MCF 10A (cell line): Measurements from ENCODE around the gene SPARC. TPM values are rescaled to one million over a fixed set of nuclear protein-coding genes. Genes with fewer than 3 reads are reported as not detected.

Source experiments
- BruUV-seq: library from RNA; stranded (reverse); fragments of 400-500 nt; replicated peaks from 2 replicates; lab custom pipeline; 2021; lab: Mats Ljungman, UMichigan
- CTCF ChIA-PET: fragments of 300-600 bp; sonication (Branson Sonifier 250); formaldehyde crosslinking; extraction: SDS; loops from one replicate; lab custom pipeline; 2021; ENCODE audit warnings: antibody characterized with exemption, inconsistent platforms; lab: Yijun Ruan, JAX
- POLR2A ChIA-PET: fragments of 300-600, 350-650 bp; sonication (Branson Sonifier 250); formaldehyde crosslinking; extraction: SDS; loops from one replicate; lab custom pipeline; 2020; ENCODE audit warnings: antibody characterized with exemption, inconsistent platforms; lab: Yijun Ruan, JAX
- DNase-seq: peaks from one replicate; pipeline ENCODE4 v3.0.0-alpha.2; 2018; ENCODE audit not compliant: unreplicated experiment
- H3K27ac Mint-ChIP-seq: one replicate; pipeline ENCODE4 v1.8.0; 2022; ENCODE audit warnings: mild to moderate bottlenecking, low read depth, mixed read lengths; ENCODE audit not compliant: unreplicated experiment
- H3K27me3 Mint-ChIP-seq: one replicate; pipeline ENCODE4 v1.8.0; 2022; ENCODE audit warnings: mixed read lengths; ENCODE audit not compliant: insufficient read depth, unreplicated experiment
- H3K36me3 Mint-ChIP-seq: one replicate; pipeline ENCODE4 v1.8.0; 2022; ENCODE audit warnings: mild to moderate bottlenecking, moderate library complexity, mixed read lengths; ENCODE audit not compliant: insufficient read depth, unreplicated experiment
- H3K4me1 Mint-ChIP-seq: one replicate; pipeline ENCODE4 v1.8.0; 2022; ENCODE audit warnings: mixed read lengths; ENCODE audit not compliant: insufficient read depth, unreplicated experiment
- H3K4me3 Mint-ChIP-seq: one replicate; pipeline ENCODE4 v1.8.0; 2022; ENCODE audit warnings: mild to moderate bottlenecking, moderate library complexity, mixed read lengths; ENCODE audit not compliant: unreplicated experiment
- H3K9me3 Mint-ChIP-seq: one replicate; pipeline ENCODE4 v1.8.0; 2022; ENCODE audit warnings: mixed read lengths; ENCODE audit not compliant: unreplicated experiment
- intact Hi-C: fragments of 100-400 bp; cut with micrococcal nuclease; formaldehyde crosslinking; loops from 2 replicates; pipeline ENCODE4 v1.14.1; 2022
- total RNA-seq: library from RNA; stranded (reverse); gene quantifications from 2 replicates; pipeline ENCODE4 v1.2.3, GENCODE V29; 2022
- TF ChIP-seq, protein P1 (sequence below): fragments of 200-600 bp; IDR thresholded peaks from one replicate; pipeline ENCODE4 v1.8.0; 2022; ENCODE audit warnings: antibody characterized with exemption, mild to moderate bottlenecking; ENCODE audit not compliant: unreplicated experiment

Gene SPARC
- total RNA-seq, 1 experiment from 2014 or later, result 32.6 TPM

DNA sequence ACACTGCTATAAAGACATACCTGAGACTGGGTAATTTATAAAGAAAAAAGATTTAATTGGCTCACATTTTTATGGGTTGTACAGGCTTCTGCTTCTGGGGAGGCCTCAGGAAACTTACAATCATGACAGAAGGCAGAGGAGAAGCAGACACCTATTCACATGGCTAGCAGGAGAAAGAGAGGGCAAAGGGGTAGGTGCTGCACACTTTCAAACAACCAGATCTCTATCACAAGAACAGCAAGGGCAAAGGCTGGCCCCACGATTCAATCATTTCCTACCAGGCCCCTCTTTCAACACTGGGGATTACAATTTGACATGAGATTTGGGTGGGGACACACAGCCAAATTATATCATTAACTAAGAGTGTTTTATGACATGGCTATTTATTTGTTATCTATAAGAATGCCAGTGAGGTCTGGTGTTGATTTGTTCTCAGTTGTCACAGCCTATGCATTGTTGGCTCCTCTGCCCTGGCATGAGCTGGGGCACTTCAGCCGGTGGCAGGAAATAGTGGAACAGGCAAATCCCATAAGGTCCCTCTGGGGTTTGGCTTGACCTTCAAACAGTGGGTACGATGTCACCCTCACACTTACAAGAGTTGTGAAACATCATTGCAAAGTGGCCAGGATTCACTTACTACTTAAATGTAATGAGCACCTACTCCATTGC lies 44.1 kb downstream of the SPARC start:
- Mint-ChIP-seq H3K27me3 (no peaks in the 10 kb centered on the region), H3K27ac (no peak overlapping the region), H3K36me3 (peaks cover 5% of the 10 kb centered on the region), H3K4me3 (no peak overlapping the region), H3K9me3 (no peaks in the 10 kb centered on the region), H3K4me1 (peaks cover 31% of the 10 kb centered on the region)
- TF ChIP-seq, protein P1, sequence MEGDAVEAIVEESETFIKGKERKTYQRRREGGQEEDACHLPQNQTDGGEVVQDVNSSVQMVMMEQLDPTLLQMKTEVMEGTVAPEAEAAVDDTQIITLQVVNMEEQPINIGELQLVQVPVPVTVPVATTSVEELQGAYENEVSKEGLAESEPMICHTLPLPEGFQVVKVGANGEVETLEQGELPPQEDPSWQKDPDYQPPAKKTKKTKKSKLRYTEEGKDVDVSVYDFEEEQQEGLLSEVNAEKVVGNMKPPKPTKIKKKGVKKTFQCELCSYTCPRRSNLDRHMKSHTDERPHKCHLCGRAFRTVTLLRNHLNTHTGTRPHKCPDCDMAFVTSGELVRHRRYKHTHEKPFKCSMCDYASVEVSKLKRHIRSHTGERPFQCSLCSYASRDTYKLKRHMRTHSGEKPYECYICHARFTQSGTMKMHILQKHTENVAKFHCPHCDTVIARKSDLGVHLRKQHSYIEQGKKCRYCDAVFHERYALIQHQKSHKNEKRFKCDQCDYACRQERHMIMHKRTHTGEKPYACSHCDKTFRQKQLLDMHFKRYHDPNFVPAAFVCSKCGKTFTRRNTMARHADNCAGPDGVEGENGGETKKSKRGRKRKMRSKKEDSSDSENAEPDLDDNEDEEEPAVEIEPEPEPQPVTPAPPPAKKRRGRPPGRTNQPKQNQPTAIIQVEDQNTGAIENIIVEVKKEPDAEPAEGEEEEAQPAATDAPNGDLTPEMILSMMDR, result no peak
- intact Hi-C loops, result no loop called here
- ChIA-PET CTCF (interaction anchor here (0.6 to 18.8 kb wide), 6 partner anchors 9 to 132 kb away, joined by 3 to 467 read pairs (median 4); no protein-coding TSS in a partner anchor), POLR2A (interaction anchor here (0.7 to 25.1 kb wide), 3 partner anchors 24 to 63 kb away, joined by 3 to 535 read pairs (median 3); no protein-coding TSS in a partner anchor)
- DNase-seq, result no peak
- BruUV-seq, result no TSS peak

DNA sequence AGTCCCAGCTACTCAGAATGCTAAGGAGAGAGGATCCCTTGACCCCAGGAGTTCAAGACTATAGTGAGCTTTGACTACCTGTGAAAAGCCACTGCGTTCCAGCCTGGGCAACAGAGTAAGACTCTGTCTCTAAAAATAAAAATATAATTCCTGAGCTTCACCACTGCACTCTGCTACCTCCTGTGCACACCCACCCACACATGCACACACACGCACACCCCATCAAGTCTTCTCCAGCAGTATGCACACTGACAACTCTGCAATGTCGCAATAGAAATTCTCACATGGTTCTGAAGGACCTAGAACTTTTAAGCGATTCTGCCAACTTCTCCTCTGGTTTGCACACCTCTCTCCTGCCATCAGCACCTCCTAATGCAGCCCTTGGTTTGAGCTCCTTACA lies 48.1 kb downstream of the SPARC start:
- H3K4me3 Mint-ChIP-seq, result no peak overlapping the region
- BruUV-seq, result no TSS peak
- no peak overlapping the region for H3K27ac Mint-ChIP-seq
- TF ChIP-seq, protein P1, result no peak
- intact Hi-C loops, result no loop called here
- ChIA-PET POLR2A (interaction anchor here (0.6 to 25.1 kb wide), 11 partner anchors 8 to 1095 kb away, joined by 3 to 535 read pairs (median 6); partner anchors contain the start of genes FAT2 and G3BP1), CTCF (interaction anchor here (0.7 to 18.8 kb wide), 15 partner anchors 9 to 711 kb away, joined by 3 to 467 read pairs (median 5); partner anchors contain the start of gene SLC36A1)
- peaks cover 29% of the 10 kb centered on the region for H3K4me1 Mint-ChIP-seq
- no peak for DNase-seq
- no peaks in the 10 kb centered on the region for H3K9me3 Mint-ChIP-seq
- H3K36me3 Mint-ChIP-seq, result no peaks in the 10 kb centered on the region
- H3K27me3 Mint-ChIP-seq, result no peaks in the 10 kb centered on the region

DNA sequence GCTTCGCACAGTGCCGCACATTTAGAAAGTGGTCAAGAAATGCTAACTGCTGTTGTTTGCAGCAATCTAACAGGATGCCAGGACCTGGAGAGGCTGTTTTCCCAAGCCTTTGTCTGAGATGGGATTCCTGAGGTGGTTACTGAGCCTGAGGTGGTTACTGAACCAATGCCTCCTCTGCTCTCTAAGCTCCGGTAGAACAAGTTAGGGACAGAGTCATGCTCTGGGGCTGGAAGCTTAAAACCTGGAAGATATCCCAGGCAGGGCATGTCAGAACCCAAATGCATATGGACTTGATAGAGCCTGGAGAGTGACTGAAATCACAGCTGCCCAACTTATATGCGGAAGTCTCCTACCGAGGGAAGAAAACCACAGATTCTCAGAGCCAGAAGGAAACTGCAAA lies 49.0 kb downstream of the SPARC start:
- DNase-seq, result peak; percentile 66
- no peaks in the 10 kb centered on the region for H3K9me3 Mint-ChIP-seq
- H3K36me3 Mint-ChIP-seq, result no peaks in the 10 kb centered on the region
- ChIA-PET POLR2A (interaction anchor here (0.7 to 25.1 kb wide), 18 partner anchors 9 to 134 kb away, joined by 3 to 535 read pairs (median 6); partner anchors contain the start of genes FAT2 and G3BP1), CTCF (interaction anchor here (0.8 to 18.8 kb wide), 18 partner anchors 9 to 712 kb away, joined by 3 to 467 read pairs (median 4); partner anchors contain the start of gene SLC36A1)
- intact Hi-C loops, result no loop called here
- peak overlapping the region; percentile 14 for H3K27ac Mint-ChIP-seq
- peaks cover 34% of the 10 kb centered on the region for H3K4me1 Mint-ChIP-seq
- BruUV-seq, result no TSS peak
- TF ChIP-seq, protein P1, result no peak
- H3K27me3 Mint-ChIP-seq, result no peaks in the 10 kb centered on the region
- no peak overlapping the region for H3K4me3 Mint-ChIP-seq

DNA sequence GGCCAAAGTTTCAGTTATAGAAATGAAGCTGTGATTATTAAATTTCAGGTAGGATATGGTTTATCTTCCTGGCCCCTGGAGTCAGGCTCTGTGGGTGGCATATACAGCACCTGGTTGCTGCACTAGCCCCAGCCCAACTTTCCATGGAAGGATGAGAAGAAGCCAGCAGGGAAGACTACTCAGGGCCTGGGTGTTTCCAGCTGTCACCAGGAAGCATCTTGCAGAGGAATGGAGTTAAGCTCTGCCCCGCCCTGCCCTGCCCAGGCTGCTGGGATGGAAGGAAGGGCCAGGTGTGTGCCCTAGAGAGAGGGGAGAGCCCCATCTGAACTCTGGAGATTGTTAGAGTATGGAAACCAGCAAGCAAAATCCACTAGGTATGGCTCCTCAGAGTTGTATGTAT lies 52.8 kb downstream of the SPARC start:
- Mint-ChIP-seq H3K9me3 (no peaks in the 10 kb centered on the region), H3K27me3 (no peaks in the 10 kb centered on the region), H3K36me3 (no peaks in the 10 kb centered on the region), H3K4me3 (no peak overlapping the region), H3K4me1 (peaks cover 56% of the 10 kb centered on the region), H3K27ac (no peak overlapping the region)
- peak; percentile 49 for DNase-seq
- no TSS peak for BruUV-seq
- TF ChIP-seq, protein P1, result no peak
- CTCF ChIA-PET, result interaction anchor here (0.7 to 9.7 kb wide), 14 partner anchors 8 to 110 kb away, joined by 3 to 112 read pairs (median 6); no protein-coding TSS in a partner anchor
- intact Hi-C loops, result no loop called here
- POLR2A ChIA-PET, result interaction anchor here (1.0 to 25.1 kb wide), 7 partner anchors 13 to 67 kb away, joined by 4 to 535 read pairs (median 7); partner anchors contain the start of gene FAT2
